SK-N-MC (cell line): ENCODE data around the gene MANEAL.

Source experiments
- EZH2 ChIP-seq: fragments of 200-600 bp; sonication (generic); IDR thresholded peaks from one replicate; pipeline ENCODE4 v1.6.1; 2017; ENCODE audit warnings: antibody characterized with exemption
- FOXP2 ChIP-seq: optimal IDR thresholded peaks from 2 replicates; pipeline ENCODE3; 2011; ENCODE audit warnings: mild to moderate bottlenecking, moderate library complexity; ENCODE audit not compliant: insufficient read depth; ENCODE audit errors: extremely low read length, control extremely low read depth
- POLR2AphosphoS5 ChIP-seq: IDR thresholded peaks from 2 replicates; pipeline ENCODE4 v1.6.1; 2012; ENCODE audit warnings: mild to moderate bottlenecking, low read depth, low read length, borderline replicate concordance

- TF ChIP-seq EZH2 (no peak), FOXP2 (no peak), POLR2AphosphoS5 (no peak)
Measured at GRCh38 chr1:37794372-37795339, 1.0 kb downstream of the MANEAL start.
